GM19043 (cell line): Measurements from ENCODE around the gene SERTM1.

ENCODE experiments used
- ATAC-seq: cut with Tn5 transposase; IDR thresholded peaks from one replicate; pipeline ENCODE4 v1.9.1; 2021; ENCODE audit warnings: low read depth; ENCODE audit not compliant: unreplicated experiment

The SERTM1 gene

GRCh38 chr13:36709136-36709890, 35.5 kb downstream of the SERTM1 start:
- no peak for ATAC-seq

- no peak for ATAC-seq
These were observed 36.6 kb downstream of the SERTM1 start for GRCh38 chr13:36710396-36710795.

GRCh38 chr13:36712290-36712689, 38.5 kb downstream of the SERTM1 start:
- no peak for ATAC-seq

- ATAC-seq: no peak
These were observed 39.0 kb downstream of the SERTM1 start for GRCh38 chr13:36712770-36713169.

GRCh38 chr13:36713887-36714286, 40.1 kb downstream of the SERTM1 start:
- ATAC-seq: no peak

- ATAC-seq: no peak
These were observed 42.0 kb downstream of the SERTM1 start for GRCh38 chr13:36715841-36716240.

GRCh38 chr13:36717017-36717416, 43.2 kb downstream of the SERTM1 start:
- ATAC-seq: no peak

GRCh38 chr13:36717966-36718545, 44.2 kb downstream of the SERTM1 start:
- ATAC-seq: no peak

GRCh38 chr13:36718686-36719085, 44.9 kb downstream of the SERTM1 start:
- no peak for ATAC-seq

GRCh38 chr13:36724141-36724540, 50.3 kb downstream of the SERTM1 start:
- ATAC-seq: no peak

GRCh38 chr13:36725936-36726335, 52.1 kb downstream of the SERTM1 start:
- ATAC-seq: no peak

- no peak for ATAC-seq
These were observed 54.2 kb downstream of the SERTM1 start for GRCh38 chr13:36728006-36728405.

- ATAC-seq: no peak
These were observed 62.4 kb downstream of the SERTM1 start for GRCh38 chr13:36736119-36736726.

- no peak for ATAC-seq
These were observed 63.8 kb downstream of the SERTM1 start for GRCh38 chr13:36737524-36738083.

GRCh38 chr13:36745436-36745835, 71.6 kb downstream of the SERTM1 start:
- ATAC-seq: no peak

- ATAC-seq: no peak
These were observed 72.2 kb downstream of the SERTM1 start for GRCh38 chr13:36746051-36746450.
